Measurements from ENCODE around the gene VCL. TPM values are rescaled to one million over a fixed set of nuclear protein-coding genes. Genes with fewer than 3 reads are reported as not detected.
A peak's percentile ranks its signal among the peaks of the same experiment; 100 is the strongest.

VCL gene
- total and polyA plus RNA-seq, 9 of the 15 experiments (the other 6 are each of a cell fraction or from before 2014, with no cell fraction given), result 29.8 to 186 (median 76.4) TPM

DNA sequence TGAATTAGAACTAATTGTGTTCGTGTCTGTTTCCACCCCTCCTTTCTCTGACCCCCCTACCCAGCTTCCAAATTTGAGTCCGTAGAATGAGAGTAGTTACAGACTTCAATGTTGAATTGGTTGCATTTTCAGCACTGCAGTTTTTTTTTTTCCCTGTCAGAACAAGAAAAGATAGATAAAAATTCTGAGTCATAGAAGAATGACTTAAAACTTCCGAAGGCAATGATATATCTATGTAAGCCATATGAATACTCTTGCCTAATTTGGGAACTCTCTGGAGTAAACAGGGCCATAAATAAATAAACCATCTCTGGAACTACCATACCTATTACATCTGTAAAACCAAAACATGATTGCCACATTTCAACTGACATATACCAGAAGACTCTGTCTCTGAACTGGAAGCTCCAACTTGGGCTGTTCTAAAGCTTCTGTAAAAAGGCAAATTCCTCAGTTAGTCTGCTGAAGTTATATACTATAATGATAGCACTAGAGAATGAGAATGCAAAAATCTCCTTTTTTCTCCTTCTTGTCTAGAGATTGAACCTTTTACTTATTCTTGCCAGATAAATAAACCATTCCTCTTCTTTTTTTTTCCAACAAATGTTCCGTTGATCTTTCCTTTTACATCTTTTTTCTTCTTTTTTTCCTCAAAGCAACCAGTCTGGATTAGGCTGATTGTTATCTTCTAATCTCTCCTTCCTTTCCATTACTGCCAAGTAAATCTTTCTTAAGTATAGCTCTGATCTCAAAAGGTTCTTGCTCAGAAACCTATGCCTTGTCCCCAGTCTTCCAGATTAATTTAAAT, 23.5 kb downstream of the VCL start (continued):
- no peak for TF ChIP-seq CHAMP1 (IDR thresholded peaks at IDR 0.05)
- peak; percentile 71 for TF ChIP-seq MTA2 (IDR thresholded peaks at IDR 0.05; ENCODE audit: low read depth)
- TF ChIP-seq, protein P1, sequence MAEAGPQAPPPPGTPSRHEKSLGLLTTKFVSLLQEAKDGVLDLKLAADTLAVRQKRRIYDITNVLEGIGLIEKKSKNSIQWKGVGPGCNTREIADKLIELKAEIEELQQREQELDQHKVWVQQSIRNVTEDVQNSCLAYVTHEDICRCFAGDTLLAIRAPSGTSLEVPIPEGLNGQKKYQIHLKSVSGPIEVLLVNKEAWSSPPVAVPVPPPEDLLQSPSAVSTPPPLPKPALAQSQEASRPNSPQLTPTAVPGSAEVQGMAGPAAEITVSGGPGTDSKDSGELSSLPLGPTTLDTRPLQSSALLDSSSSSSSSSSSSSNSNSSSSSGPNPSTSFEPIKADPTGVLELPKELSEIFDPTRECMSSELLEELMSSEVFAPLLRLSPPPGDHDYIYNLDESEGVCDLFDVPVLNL (CRISPR knock-in tag; IDR thresholded peaks at IDR 0.05; ENCODE audit: low read depth), result no peak
- TF ChIP-seq IFI16 (CRISPR knock-in tag; IDR thresholded peaks at IDR 0.05), result no peak
- no peak for TF ChIP-seq ZNF57 (CRISPR knock-in tag; IDR thresholded peaks at IDR 0.05)
- no peak for TF ChIP-seq SUPT5H (IDR thresholded peaks at IDR 0.05)
- TF ChIP-seq ATF1 (CRISPR knock-in tag; IDR thresholded peaks at IDR 0.05), result no peak
- peak; percentile 71; the same call in 1 of the 2 replicates for TF ChIP-seq ATF1 (tag; IDR thresholded peaks at IDR 0.05)
- no peak for TF ChIP-seq KLF1 (tag; IDR thresholded peaks at IDR 0.05)
- no peak for TF ChIP-seq STAT5B (CRISPR knock-in tag; IDR thresholded peaks at IDR 0.05)
- no peak; the same call in 1 of the 2 replicates for TF ChIP-seq RFX1 (IDR thresholded peaks at IDR 0.05)
- no peak for TF ChIP-seq ELF1 (tag; IDR thresholded peaks at IDR 0.05)
- TF ChIP-seq ZNF699 (CRISPR knock-in tag; IDR thresholded peaks at IDR 0.05; ENCODE audit: insufficient replicate concordance), result no peak
- no peak for TF ChIP-seq ZFP91 (CRISPR knock-in tag; IDR thresholded peaks at IDR 0.05)
- no peak for TF ChIP-seq DMBX1 (CRISPR knock-in tag; IDR thresholded peaks at IDR 0.05; ENCODE audit: borderline replicate concordance)
- TF ChIP-seq ZNF121 (CRISPR knock-in tag; conservative IDR thresholded peaks at IDR 0.05), result no peak
- TF ChIP-seq ZNF384 (IDR thresholded peaks at IDR 0.05; ENCODE audit: low read depth, low read length), result peak; percentile 99
- TF ChIP-seq, protein P2, sequence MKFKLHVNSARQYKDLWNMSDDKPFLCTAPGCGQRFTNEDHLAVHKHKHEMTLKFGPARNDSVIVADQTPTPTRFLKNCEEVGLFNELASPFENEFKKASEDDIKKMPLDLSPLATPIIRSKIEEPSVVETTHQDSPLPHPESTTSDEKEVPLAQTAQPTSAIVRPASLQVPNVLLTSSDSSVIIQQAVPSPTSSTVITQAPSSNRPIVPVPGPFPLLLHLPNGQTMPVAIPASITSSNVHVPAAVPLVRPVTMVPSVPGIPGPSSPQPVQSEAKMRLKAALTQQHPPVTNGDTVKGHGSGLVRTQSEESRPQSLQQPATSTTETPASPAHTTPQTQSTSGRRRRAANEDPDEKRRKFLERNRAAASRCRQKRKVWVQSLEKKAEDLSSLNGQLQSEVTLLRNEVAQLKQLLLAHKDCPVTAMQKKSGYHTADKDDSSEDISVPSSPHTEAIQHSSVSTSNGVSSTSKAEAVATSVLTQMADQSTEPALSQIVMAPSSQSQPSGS (CRISPR knock-in tag; IDR thresholded peaks at IDR 0.05), result no peak
- no peak for TF ChIP-seq MCM5 (IDR thresholded peaks at IDR 0.05; ENCODE audit: low read depth)
- TF ChIP-seq CBX2 (IDR thresholded peaks at IDR 0.05; ENCODE audit: insufficient read depth, low read length, poor library complexity, severe bottlenecking), result no peak

Measured in K562 (cell line).